AG04450 (cell line): ENCODE measurements around the gene GUCY2D. TPM values are rescaled to one million over a fixed set of nuclear protein-coding genes. Genes with fewer than 3 reads are reported as not detected.

Source experiments
- CTCF ChIA-PET: fragments of 300-600, 350-600 bp; formaldehyde crosslinking; extraction: SDS; loops from one replicate; lab custom pipeline; 2022; ENCODE audit warnings: antibody characterized with exemption, inconsistent platforms; lab: Charles Lee
- POLR2A ChIA-PET: fragments of 350-600 bp; formaldehyde crosslinking; extraction: SDS; loops from one replicate; lab custom pipeline; 2021; ENCODE audit warnings: antibody characterized with exemption, inconsistent platforms; lab: Yijun Ruan, JAX
- DNase-seq: peaks from one replicate; pipeline ENCODE4 v3.0.0-alpha.2; 2011; ENCODE audit warnings: low read depth, low spot score
- H3K27ac ChIP-seq: one replicate; pipeline ENCODE4 v1.5.1; 2012; ENCODE audit warnings: low read depth, low read length, control low read depth
- H3K27me3 ChIP-seq: one replicate; pipeline ENCODE4 v1.6.0; 2012; ENCODE audit warnings: low read length; ENCODE audit not compliant: control insufficient read depth, insufficient read depth
- H3K4me3 ChIP-seq: 2 replicates; pipeline ENCODE4 v1.5.1; 2011; ENCODE audit warnings: mild to moderate bottlenecking, low read depth, low read length, control low read depth
- H3K9me3 ChIP-seq: 2 replicates; pipeline ENCODE4 v1.5.1; 2012; ENCODE audit warnings: low read length; ENCODE audit not compliant: control insufficient read depth, insufficient read depth
- polyA plus RNA-seq: library from polyadenylated mRNA; depleted of rRNA; stranded (reverse); fragments of >200 nt; gene quantifications from 2 replicates; pipeline ENCODE4 v1.2.3, GENCODE V29; 2011
- TF ChIP-seq, protein P1 (sequence below): IDR thresholded peaks from 2 replicates; pipeline ENCODE4 v1.5.1; 2011; ENCODE audit warnings: low read depth, low read length, control low read depth, inconsistent platforms

GUCY2D gene
- polyA plus RNA-seq, 1 experiment, result not detected

DNA sequence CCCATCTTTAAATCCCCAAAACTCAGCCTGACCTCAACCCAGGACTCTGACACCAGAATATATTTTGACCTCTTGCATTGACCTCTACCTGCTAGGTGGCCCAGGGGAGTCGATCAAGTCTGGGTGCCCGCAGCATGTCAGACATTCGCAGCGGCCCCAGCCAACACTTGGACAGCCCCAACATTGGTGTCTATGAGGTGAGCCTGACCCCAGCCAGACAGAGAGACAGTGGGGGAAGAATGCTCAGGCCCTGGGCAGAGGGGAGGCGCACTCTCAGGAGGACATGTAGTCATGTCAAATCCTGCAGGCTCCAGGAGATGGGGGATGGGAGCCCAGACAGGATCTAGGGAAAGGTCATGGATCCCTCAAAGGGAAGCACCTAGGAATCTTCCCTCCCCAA, 5.4 kb downstream of the GUCY2D start:
- H3K27ac ChIP-seq, result no peak overlapping the region
- peaks cover 10% of the 10 kb centered on the region; the same call in 1 of the 2 replicates for H3K9me3 ChIP-seq
- peaks cover 17% of the 10 kb centered on the region for H3K27me3 ChIP-seq
- TF ChIP-seq, protein P1, sequence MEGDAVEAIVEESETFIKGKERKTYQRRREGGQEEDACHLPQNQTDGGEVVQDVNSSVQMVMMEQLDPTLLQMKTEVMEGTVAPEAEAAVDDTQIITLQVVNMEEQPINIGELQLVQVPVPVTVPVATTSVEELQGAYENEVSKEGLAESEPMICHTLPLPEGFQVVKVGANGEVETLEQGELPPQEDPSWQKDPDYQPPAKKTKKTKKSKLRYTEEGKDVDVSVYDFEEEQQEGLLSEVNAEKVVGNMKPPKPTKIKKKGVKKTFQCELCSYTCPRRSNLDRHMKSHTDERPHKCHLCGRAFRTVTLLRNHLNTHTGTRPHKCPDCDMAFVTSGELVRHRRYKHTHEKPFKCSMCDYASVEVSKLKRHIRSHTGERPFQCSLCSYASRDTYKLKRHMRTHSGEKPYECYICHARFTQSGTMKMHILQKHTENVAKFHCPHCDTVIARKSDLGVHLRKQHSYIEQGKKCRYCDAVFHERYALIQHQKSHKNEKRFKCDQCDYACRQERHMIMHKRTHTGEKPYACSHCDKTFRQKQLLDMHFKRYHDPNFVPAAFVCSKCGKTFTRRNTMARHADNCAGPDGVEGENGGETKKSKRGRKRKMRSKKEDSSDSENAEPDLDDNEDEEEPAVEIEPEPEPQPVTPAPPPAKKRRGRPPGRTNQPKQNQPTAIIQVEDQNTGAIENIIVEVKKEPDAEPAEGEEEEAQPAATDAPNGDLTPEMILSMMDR, result no peak
- H3K4me3 ChIP-seq, result no peak overlapping the region
- ChIA-PET POLR2A (no interaction called here), CTCF (interaction anchor here (1.2 kb wide), 1 partner anchor 19 kb away, joined by 3 read pairs; no protein-coding TSS in a partner anchor)
- no peak for DNase-seq

DNA sequence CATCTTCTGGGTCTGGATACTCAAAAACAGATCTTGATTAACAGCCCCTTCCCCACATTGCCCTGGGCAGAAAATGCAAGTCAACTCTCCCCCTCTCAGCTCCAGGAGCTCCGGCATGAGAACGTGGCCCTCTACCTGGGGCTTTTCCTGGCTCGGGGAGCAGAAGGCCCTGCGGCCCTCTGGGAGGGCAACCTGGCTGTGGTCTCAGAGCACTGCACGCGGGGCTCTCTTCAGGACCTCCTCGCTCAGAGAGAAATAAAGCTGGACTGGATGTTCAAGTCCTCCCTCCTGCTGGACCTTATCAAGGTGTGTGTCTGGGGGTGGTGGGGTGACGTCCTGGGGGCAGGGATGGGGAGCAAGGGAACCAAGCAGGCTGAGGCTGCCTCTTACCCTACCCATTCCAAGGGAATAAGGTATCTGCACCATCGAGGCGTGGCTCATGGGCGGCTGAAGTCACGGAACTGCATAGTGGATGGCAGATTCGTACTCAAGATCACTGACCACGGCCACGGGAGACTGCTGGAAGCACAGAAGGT, 9.7 kb downstream of the GUCY2D start:
- Histone ChIP-seq H3K9me3 (peaks cover 6% of the 10 kb centered on the region; the same call in 1 of the 2 replicates), H3K27ac (no peak overlapping the region), H3K27me3 (peaks cover 43% of the 10 kb centered on the region), H3K4me3 (no peak overlapping the region)
- TF ChIP-seq, protein P1, result no peak
- CTCF ChIA-PET, result no interaction called here
- POLR2A ChIA-PET, result interaction anchor here (0.7 kb wide), 1 partner anchor 546 kb away, joined by 3 read pairs; no protein-coding TSS in a partner anchor
- no peak for DNase-seq

DNA sequence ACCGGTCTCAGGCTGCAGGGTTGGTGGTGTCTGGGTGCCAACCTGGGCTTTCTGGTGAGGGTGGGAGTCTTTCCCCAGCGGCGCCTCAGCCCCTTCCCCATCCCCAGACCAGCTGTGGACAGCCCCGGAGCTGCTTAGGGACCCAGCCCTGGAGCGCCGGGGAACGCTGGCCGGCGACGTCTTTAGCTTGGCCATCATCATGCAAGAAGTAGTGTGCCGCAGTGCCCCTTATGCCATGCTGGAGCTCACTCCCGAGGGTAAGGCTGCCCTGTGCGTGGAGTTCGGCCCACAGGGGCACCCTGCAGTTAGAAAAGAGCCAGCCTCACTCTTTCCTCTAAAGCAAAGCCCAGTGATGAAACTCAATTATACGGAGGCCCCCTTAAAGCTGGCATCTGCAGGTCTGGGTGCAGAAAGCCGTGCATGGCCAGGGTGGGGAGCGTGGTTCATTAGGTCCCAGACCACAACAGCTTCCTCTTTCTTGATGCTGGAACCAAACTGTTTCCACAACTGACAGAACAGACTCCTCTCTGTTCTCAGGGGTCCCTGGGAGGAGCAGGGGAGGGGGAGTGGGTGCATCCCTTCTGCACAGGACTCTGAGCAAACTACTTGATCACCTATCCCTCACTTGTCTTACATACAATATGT, 10.7 kb downstream of the GUCY2D start:
- DNase-seq, result no peak
- CTCF ChIA-PET, result no interaction called here
- H3K27ac ChIP-seq, result no peak overlapping the region
- H3K27me3 ChIP-seq, result peaks cover 45% of the 10 kb centered on the region
- no peak overlapping the region for H3K4me3 ChIP-seq
- H3K9me3 ChIP-seq, result peaks cover 6% of the 10 kb centered on the region; the same call in 1 of the 2 replicates
- TF ChIP-seq, protein P1, result no peak
- POLR2A ChIA-PET, result no interaction called here

DNA sequence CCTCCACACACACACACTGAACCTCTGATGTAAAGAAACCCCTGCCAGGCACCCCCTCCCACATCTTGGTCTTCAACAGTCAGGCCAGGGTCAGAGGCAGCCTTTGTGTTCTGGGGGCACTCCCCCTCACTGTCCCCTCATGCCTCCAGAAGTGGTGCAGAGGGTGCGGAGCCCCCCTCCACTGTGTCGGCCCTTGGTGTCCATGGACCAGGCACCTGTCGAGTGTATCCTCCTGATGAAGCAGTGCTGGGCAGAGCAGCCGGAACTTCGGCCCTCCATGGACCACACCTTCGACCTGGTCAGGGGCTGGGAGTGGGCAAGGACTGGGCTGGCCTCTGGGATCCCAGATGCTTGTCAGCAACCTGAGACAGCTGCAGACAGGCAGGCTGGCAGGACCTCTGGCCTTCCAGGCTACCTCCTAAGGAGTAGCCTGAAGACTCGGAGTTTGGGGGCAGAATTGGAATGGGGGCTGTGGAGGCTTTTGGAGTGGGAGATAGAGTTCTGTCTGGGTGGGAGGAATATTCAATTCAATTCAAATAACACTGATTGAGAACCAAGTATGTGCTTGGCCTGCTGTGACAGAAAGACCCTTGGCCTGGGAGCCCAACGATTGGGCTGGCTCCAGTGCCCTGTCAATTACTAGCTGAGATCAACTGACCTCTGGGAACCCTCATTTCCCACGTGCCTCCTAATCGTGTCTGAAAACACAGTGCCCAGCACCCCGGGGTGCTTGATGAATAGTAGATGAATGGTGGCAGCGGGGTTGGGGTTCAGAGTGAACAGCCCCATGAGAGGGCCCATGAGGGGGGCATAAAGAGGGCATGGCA, 11.5 kb downstream of the GUCY2D start:
- H3K27me3 ChIP-seq, result peaks cover 45% of the 10 kb centered on the region
- H3K4me3 ChIP-seq, result no peak overlapping the region
- DNase-seq, result no peak
- H3K9me3 ChIP-seq, result peaks cover 6% of the 10 kb centered on the region; the same call in 1 of the 2 replicates
- TF ChIP-seq, protein P1, result no peak
- H3K27ac ChIP-seq, result no peak overlapping the region
- ChIA-PET CTCF (interaction anchor here (1.0 kb wide), 1 partner anchor 24 kb away, joined by 3 read pairs; no protein-coding TSS in a partner anchor), POLR2A (no interaction called here)
